MG63 (cell line): ENCODE measurements around the gene GNL3. TPM values are rescaled to one million over a fixed set of nuclear protein-coding genes. Genes with fewer than 3 reads are reported as not detected.

Experiments
- DNase-seq: peaks from one replicate; pipeline ENCODE4 v3.0.0-alpha.2; 2020
- H3K27me3 ChIP-seq: fragments of 250-450 bp; sonication (Bioruptor Pico); 2 replicates; pipeline ENCODE4 v1.5.1; 2020; ENCODE audit warnings: mild to moderate bottlenecking, moderate library complexity
- H3K36me3 ChIP-seq: fragments of 250-450 bp; sonication (Bioruptor Pico); 2 replicates; pipeline ENCODE4 v1.5.1; 2020; ENCODE audit warnings: mild to moderate bottlenecking, moderate library complexity
- H3K4me3 ChIP-seq: fragments of 250-450 bp; sonication (Bioruptor Pico); 2 replicates; pipeline ENCODE4 v1.5.1; 2020; ENCODE audit warnings: mild to moderate bottlenecking, moderate library complexity
- H3K9me3 ChIP-seq: fragments of 250-450 bp; sonication (Bioruptor Pico); 2 replicates; pipeline ENCODE4 v1.5.1; 2020; ENCODE audit warnings: mild to moderate bottlenecking, moderate library complexity
- total RNA-seq: library from RNA; depleted of rRNA; stranded (reverse); fragments of >200 nt; shearing (Covaris generic); gene quantifications from 2 replicates; pipeline ENCODE4 v1.2.3, GENCODE V29; 2014; ENCODE audit warnings: low replicate concordance; rRNA removed

Gene GNL3
- total RNA-seq, 1 experiment from 2014 or later = 127 TPM

GRCh38 chr3:52733256-52733891 is 47.5 kb downstream of the GNL3 start:
- DNase-seq = no peak
- Histone ChIP-seq H3K27me3 (no peaks in the 10 kb centered on the region), H3K4me3 (no peak overlapping the region), H3K36me3 (peaks cover 24% of the 10 kb centered on the region), H3K9me3 (no peaks in the 10 kb centered on the region)

- no peaks in the 10 kb centered on the region for H3K27me3 ChIP-seq
- no peak for DNase-seq
- peaks cover 12% of the 10 kb centered on the region for H3K36me3 ChIP-seq
- H3K9me3 ChIP-seq = no peaks in the 10 kb centered on the region
- H3K4me3 ChIP-seq = no peak overlapping the region
Measured at GRCh38 chr3:52739730-52740129, 53.9 kb downstream of the GNL3 start.

GRCh38 chr3:52742418-52743041 is 56.7 kb downstream of the GNL3 start:
- no peak for DNase-seq
- Histone ChIP-seq H3K36me3 (peaks cover 3% of the 10 kb centered on the region), H3K27me3 (no peaks in the 10 kb centered on the region)

GRCh38 chr3:52743152-52743551 is 57.3 kb downstream of the GNL3 start:
- DNase-seq = no peak
- Histone ChIP-seq H3K9me3 (no peaks in the 10 kb centered on the region), H3K27me3 (no peaks in the 10 kb centered on the region), H3K36me3 (peaks cover 3% of the 10 kb centered on the region), H3K4me3 (no peak overlapping the region)

More at GRCh38 chr3:52742418-52743041, 56.7 kb downstream of the GNL3 start:
- H3K9me3 ChIP-seq = no peaks in the 10 kb centered on the region
- H3K4me3 ChIP-seq = no peak overlapping the region

- DNase-seq = no peak
- Histone ChIP-seq H3K27me3 (no peaks in the 10 kb centered on the region), H3K4me3 (no peak overlapping the region), H3K9me3 (no peaks in the 10 kb centered on the region), H3K36me3 (no peaks in the 10 kb centered on the region; the same call in none of the 2 replicates)
Measured at GRCh38 chr3:52743721-52744120, 57.9 kb downstream of the GNL3 start.

Other genes with a start within 250 kb of the GNL3 start
- gene SEMA3G, start 240.9 kb upstream of the GNL3 start, total RNA-seq = not detected in 2 replicates
- gene TNNC1, start 232.0 kb upstream of the GNL3 start, total RNA-seq = 0.99 TPM in 1 of 2 replicates, not detected in the other
- gene NISCH, start 230.4 kb upstream of the GNL3 start, total RNA-seq = 8.1 and 15.5 TPM in 2 replicates
- not detected in 2 replicates for gene STAB1, start 190.7 kb upstream of the GNL3 start, total RNA-seq
- gene NT5DC2, start 152.2 kb upstream of the GNL3 start, total RNA-seq = 7.2 and 21.5 TPM in 2 replicates
- gene UQCC5, start 149.4 kb upstream of the GNL3 start, total RNA-seq = 0.20 TPM in 1 of 2 replicates, not detected in the other
- gene PBRM1, start 119 bp upstream of the GNL3 start, total RNA-seq = 16.2 and 21.3 TPM in 2 replicates
- gene GLT8D1, start 19.8 kb downstream of the GNL3 start, total RNA-seq = 43.1 and 56.1 TPM in 2 replicates
- 63.1 and 72.5 TPM in 2 replicates for gene SPCS1, start 20.1 kb downstream of the GNL3 start, total RNA-seq
- gene NEK4, start 84.9 kb downstream of the GNL3 start, total RNA-seq = 13.5 and 14.6 TPM in 2 replicates
- gene ITIH1, start 91.6 kb downstream of the GNL3 start, total RNA-seq = not detected in 2 replicates
- gene ITIH3, start 108.8 kb downstream of the GNL3 start, total RNA-seq = not detected in 2 replicates
- not detected in 2 replicates for gene ITIH4, start 144.6 kb downstream of the GNL3 start, total RNA-seq
- gene MUSTN1, start 149.0 kb downstream of the GNL3 start, total RNA-seq = not detected in 2 replicates
- gene STIMATE, start 211.5 kb downstream of the GNL3 start, total RNA-seq = 2.1 and 4.2 TPM in 2 replicates